GM12873 (cell line): ENCODE measurements around the gene ATP6V1C2.

ENCODE experiments used
- CTCF ChIP-seq: IDR thresholded peaks from 2 replicates; pipeline ENCODE4 v1.5.1; 2012; ENCODE audit warnings: low read depth, mild to moderate bottlenecking, moderate library complexity, low read length, control low read depth; ENCODE audit not compliant: insufficient read depth; ENCODE audit errors: missing control alignments

The ATP6V1C2 gene

DNA sequence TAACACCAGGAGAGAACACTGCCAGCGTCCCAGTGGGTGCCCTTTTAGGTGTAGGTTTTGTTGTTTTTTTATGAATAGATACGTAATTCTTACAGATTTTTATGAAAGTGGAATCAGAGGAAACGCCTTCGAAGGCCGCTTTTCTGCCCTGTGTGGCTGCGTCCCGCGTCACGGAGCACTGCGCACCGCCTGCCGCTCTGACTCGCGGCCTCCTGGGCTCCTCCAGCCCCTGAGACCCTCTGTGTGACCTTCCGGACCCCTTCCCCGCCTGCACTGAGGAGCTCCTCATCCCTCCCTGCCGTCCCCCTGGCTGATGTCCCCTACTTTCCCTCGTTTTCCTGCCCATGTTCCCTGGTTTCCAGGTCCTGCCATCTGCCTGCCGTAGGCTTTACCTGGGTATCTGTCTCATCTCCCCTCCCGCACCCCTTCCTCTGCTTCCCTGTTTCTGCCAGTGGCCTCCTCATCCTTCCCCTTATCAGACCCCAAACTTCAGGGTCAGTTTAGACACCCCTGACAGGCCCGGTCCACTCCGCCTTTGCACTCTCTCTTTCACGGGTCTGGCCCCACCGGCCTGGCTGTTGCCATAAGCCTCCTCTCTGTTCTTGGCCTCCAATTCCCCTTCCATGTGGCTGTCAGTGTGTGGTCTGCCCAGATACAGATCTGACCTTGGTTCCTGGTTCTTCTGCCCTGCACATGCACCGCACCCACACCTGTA is 58.5 kb downstream of the ATP6V1C2 start:
- no peak for TF ChIP-seq CTCF

GRCh38 chr2:10780491-10780820 is 59.0 kb downstream of the ATP6V1C2 start:
- TF ChIP-seq CTCF, result no peak

DNA sequence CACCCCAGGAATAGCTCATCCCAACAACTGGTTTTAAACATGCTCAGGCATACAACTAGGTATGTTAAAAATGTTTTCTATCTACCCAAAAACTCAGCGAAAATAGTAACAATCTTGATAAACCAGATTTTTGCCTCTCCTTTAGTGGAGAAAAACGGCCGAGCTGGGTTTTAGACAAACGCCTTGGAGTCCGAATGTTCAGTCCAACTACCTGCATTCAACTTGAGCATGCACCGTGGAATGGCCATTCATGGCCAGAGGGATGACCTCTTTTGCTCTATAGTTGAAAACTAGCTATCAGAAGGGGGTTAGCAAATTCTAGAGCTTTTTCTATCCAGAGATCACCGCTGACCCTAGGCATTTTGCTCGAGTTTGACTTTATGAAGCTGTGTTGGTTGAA is 60.3 kb downstream of the ATP6V1C2 start:
- no peak for TF ChIP-seq CTCF

DNA sequence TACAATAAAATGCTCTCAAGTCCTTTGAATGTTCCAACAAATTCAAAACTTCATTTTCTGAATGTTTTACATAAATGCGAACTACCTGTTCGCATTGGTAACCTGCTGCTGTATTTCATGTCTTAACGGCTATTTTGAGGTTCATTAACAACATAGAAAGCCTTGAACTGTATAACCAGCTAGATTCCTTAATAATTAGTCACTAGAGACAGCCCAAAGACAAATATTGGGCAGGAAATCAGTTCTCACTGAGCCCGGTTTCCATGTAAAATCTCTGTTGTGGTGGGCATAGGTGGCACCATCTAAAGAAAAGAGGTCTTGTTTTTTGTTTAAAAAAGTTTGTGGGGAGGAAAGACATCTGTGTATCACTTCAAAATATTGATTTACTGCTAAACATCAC is 62.0 kb downstream of the ATP6V1C2 start:
- no peak for TF ChIP-seq CTCF

GRCh38 chr2:10784719-10785118 is 63.3 kb downstream of the ATP6V1C2 start:
- TF ChIP-seq CTCF, result no peak

- TF ChIP-seq CTCF, result no peak
These were observed 63.8 kb downstream of the ATP6V1C2 start for GRCh38 chr2:10785260-10785659.

GRCh38 chr2:10786240-10786982 is 65.0 kb downstream of the ATP6V1C2 start:
- no peak for TF ChIP-seq CTCF
